ENCODE results near the gene MUC6. TPM values are rescaled to one million over a fixed set of nuclear protein-coding genes. Genes with fewer than 3 reads are reported as not detected.
A peak's percentile ranks its signal among the peaks of the same experiment; 100 is the strongest.

Gene MUC6
- total and polyA plus RNA-seq, 2 of the 8 experiments (the other 6 are each of a cell fraction or from before 2014, with no cell fraction given), result not detected

- TF ChIP-seq SP2 (IDR thresholded peaks at IDR 0.05; ENCODE audit: low read length) (no peak), NRF1 (IDR thresholded peaks at IDR 0.05; ENCODE audit: low read depth, low read length) (no peak), KDM4A (IDR thresholded peaks at IDR 0.05; ENCODE audit: low read depth, low read length, severe bottlenecking) (no peak), BCL11A (IDR thresholded peaks at IDR 0.05; ENCODE audit: low read depth in 2 of 2, low read length in 2 of 2) (no peak), RAD21 (IDR thresholded peaks at IDR 0.05 in 1 of 2, conservative IDR thresholded peaks at IDR 0.05 in 1 of 2; ENCODE audit: low read depth in 2 of 2, low read length in 2 of 2) (no peak), CTBP2 (IDR thresholded peaks at IDR 0.05; ENCODE audit: borderline replicate concordance, insufficient read depth, insufficient read length, low read length) (no peak)
- no peaks in the 10 kb centered on the region for H3K79me2 ChIP-seq (ENCODE audit: control insufficient read depth in 1 of 2, insufficient read depth in 2 of 2, low read length in 2 of 2)
- no peak overlapping the region for H2BK12ac ChIP-seq (ENCODE audit: low read depth, low read length)
- H4K20me1 ChIP-seq (replicated peaks in 1 of 2; ENCODE audit: control insufficient read depth in 1 of 2, insufficient read depth in 2 of 2, low read length in 2 of 2), result peaks cover 0 to 3% of the 10 kb centered on the region in 2 experiments
- no peak overlapping the region for H2BK5ac ChIP-seq (ENCODE audit: low read depth, low read length)
- no peak overlapping the region for H3K14ac ChIP-seq (ENCODE audit: insufficient read length)
- WGBS, 2 experiments (ENCODE audit: extremely low coverage in 1 of 2, insufficient coverage in 1 of 2, insufficient read length in 1 of 2, insufficient replicate concordance in 2 of 2, low coverage in 1 of 2, low lambda C conversion rate in 2 of 2, missing lambda C conversion rate in 1 of 2), result 81% methylated on average over 23 of the region's 25 CpGs; no CpG with 5 or more reads in 1 of the 2 experiments
- peak overlapping the region; percentile 23; the same call in 1 of the 2 replicates for H4K8ac ChIP-seq (ENCODE audit: extremely low read depth, insufficient read depth, low read length)
- peak overlapping the region; percentile 51 for H3K4ac ChIP-seq (replicated peaks; ENCODE audit: insufficient read length, low read depth, low read length)
- H3K23me2 ChIP-seq (ENCODE audit: low read depth, low read length), result no peaks in the 10 kb centered on the region
- FAIRE-seq (no peak), DNase-seq (ENCODE audit: low read depth in 1 of 2, low spot score in 2 of 2) (no peak)
- H3K79me1 ChIP-seq (ENCODE audit: low read depth, low read length), result no peaks in the 10 kb centered on the region
- H2BK120ac ChIP-seq (replicated peaks; ENCODE audit: low read depth, low read length), result no peak overlapping the region
- POLR2A ChIA-PET (ENCODE audit: partially characterized antibody), result interaction anchor here (1.2 kb wide), 1 partner anchor 297 kb away, joined by 4 read pairs; no protein-coding TSS in a partner anchor
- no peak overlapping the region for H3K9ac ChIP-seq (replicated peaks in 1 of 4; ENCODE audit: extremely low read depth in 1 of 4, low read depth in 3 of 4, low read length in 3 of 4)
- no peak overlapping the region for H2AK5ac ChIP-seq (ENCODE audit: low read depth, low read length)
- H3K56ac ChIP-seq (replicated peaks; ENCODE audit: insufficient read length, low read depth, low read length), result no peak overlapping the region
- no peak overlapping the region for H3K18ac ChIP-seq (ENCODE audit: extremely low read depth, low read length)
- CTCF ChIA-PET (ENCODE audit: partially characterized antibody), result interaction anchor here (0.5 to 1.7 kb wide), 8 partner anchors 13 to 214 kb away, joined by 3 to 5 read pairs (median 3); no protein-coding TSS in a partner anchor
- no peak overlapping the region for H4K5ac ChIP-seq (ENCODE audit: insufficient read length, low read depth, low read length)
- no peak overlapping the region for H2AFZ ChIP-seq (ENCODE audit: low read length)
- no peaks in the 10 kb centered on the region for H3K9me3 ChIP-seq (ENCODE audit: insufficient read depth in 2 of 2, low read depth in 1 of 2, low read length in 1 of 2)
- H4K91ac ChIP-seq (replicated peaks; ENCODE audit: insufficient read length, low read length), result no peak overlapping the region
- no peaks in the 10 kb centered on the region for H3K27me3 ChIP-seq (replicated peaks in 1 of 4; ENCODE audit: control insufficient read depth in 3 of 4, extremely low read depth in 1 of 4, insufficient read depth in 3 of 4, low read length in 3 of 4)
- no peak overlapping the region for H3K4me2 ChIP-seq (ENCODE audit: insufficient read depth in 1 of 2, low read depth in 2 of 2, low read length in 2 of 2)
- H3K27ac ChIP-seq (ENCODE audit: low read depth, low read length), result no peak overlapping the region
- H3K4me1 ChIP-seq (replicated peaks in 1 of 4; ENCODE audit: control insufficient read depth in 3 of 4, insufficient read depth in 4 of 4, low read length in 3 of 4), result no peaks in the 10 kb centered on the region
- H2BK15ac ChIP-seq (ENCODE audit: low read length), result no peak overlapping the region
- H2BK20ac ChIP-seq (ENCODE audit: low read length), result no peak overlapping the region
- H3K36me3 ChIP-seq (ENCODE audit: control insufficient read depth in 2 of 4, insufficient read depth in 4 of 4, low read length in 3 of 4), result no peaks in the 10 kb centered on the region
- no peak overlapping the region for H3K4me3 ChIP-seq (ENCODE audit: extremely low read depth in 1 of 4, insufficient read depth in 2 of 4, low read depth in 3 of 4, low read length in 4 of 4)
- no peak overlapping the region for H3K23ac ChIP-seq (ENCODE audit: insufficient read length)
These were observed 17.9 kb upstream of the MUC6 start for GRCh38 chr11:1054143-1055108.

Measured in H1 (cell line).